ENCODE results near the gene HSPA12B.
A peak's percentile ranks its signal among the peaks of the same experiment; 100 is the strongest.

The HSPA12B gene

GRCh38 chr20:3741836-3742458 is 9.5 kb downstream of the HSPA12B start:
- Histone ChIP-seq H3K27ac (ENCODE audit: low read depth, low read length) (no peak overlapping the region), H3K36me3 (ENCODE audit: insufficient read depth, low read length) (no peaks in the 10 kb centered on the region)
- WGBS, result 65% methylated on average over 7 of the region's 7 CpGs

GRCh38 chr20:3743251-3743650 is 10.8 kb downstream of the HSPA12B start:
- WGBS, result 85% methylated on average over 2 of the region's 2 CpGs
- H3K27ac ChIP-seq (ENCODE audit: low read depth, low read length), result no peak overlapping the region
- H3K4me1 ChIP-seq (ENCODE audit: insufficient read depth, low read length), result peaks cover 10% of the 10 kb centered on the region
- H3K4me3 ChIP-seq (ENCODE audit: low read length), result no peak overlapping the region
- no peak overlapping the region for H3K9ac ChIP-seq (ENCODE audit: low read depth, low read length)
- peaks cover 9% of the 10 kb centered on the region; the same call in 1 of the 2 replicates for H3K27me3 ChIP-seq (ENCODE audit: insufficient read depth, low read length)
- no peaks in the 10 kb centered on the region for H3K9me3 ChIP-seq (ENCODE audit: insufficient read depth, low read depth, low read length)
- H3K36me3 ChIP-seq (ENCODE audit: insufficient read depth, low read length), result no peaks in the 10 kb centered on the region

More at GRCh38 chr20:3741836-3742458, 9.5 kb downstream of the HSPA12B start:
- no peaks in the 10 kb centered on the region for H3K9me3 ChIP-seq (ENCODE audit: insufficient read depth, low read depth, low read length)
- H3K9ac ChIP-seq (ENCODE audit: low read depth, low read length), result no peak overlapping the region
- peaks cover 4% of the 10 kb centered on the region; the same call in 1 of the 2 replicates for H3K27me3 ChIP-seq (ENCODE audit: insufficient read depth, low read length)
- H3K4me1 ChIP-seq (ENCODE audit: insufficient read depth, low read length), result peaks cover 10% of the 10 kb centered on the region
- no peak overlapping the region for H3K4me3 ChIP-seq (ENCODE audit: low read length)

GRCh38 chr20:3744037-3744436 is 11.6 kb downstream of the HSPA12B start:
- H3K27me3 ChIP-seq (ENCODE audit: insufficient read depth, low read length), result peaks cover 16% of the 10 kb centered on the region
- H3K9ac ChIP-seq (ENCODE audit: low read depth, low read length), result no peak overlapping the region
- H3K27ac ChIP-seq (ENCODE audit: low read depth, low read length), result no peak overlapping the region
- no peak overlapping the region for H3K4me3 ChIP-seq (ENCODE audit: low read length)
- no peaks in the 10 kb centered on the region for H3K36me3 ChIP-seq (ENCODE audit: insufficient read depth, low read length)
- H3K4me1 ChIP-seq (ENCODE audit: insufficient read depth, low read length), result peaks cover 10% of the 10 kb centered on the region
- H3K9me3 ChIP-seq (ENCODE audit: insufficient read depth, low read depth, low read length), result no peaks in the 10 kb centered on the region
- WGBS, result 88% methylated on average over 1 of the region's 1 CpG

GRCh38 chr20:3744806-3745685 is 12.6 kb downstream of the HSPA12B start:
- H3K27ac ChIP-seq (ENCODE audit: low read depth, low read length), result no peak overlapping the region
- H3K9ac ChIP-seq (ENCODE audit: low read depth, low read length), result peak overlapping the region; percentile 48; the same call in 1 of the 2 replicates
- H3K4me3 ChIP-seq (ENCODE audit: low read length), result peak overlapping the region; percentile 70
- WGBS, result 29% methylated on average over 45 of the region's 45 CpGs
- H3K4me1 ChIP-seq (ENCODE audit: insufficient read depth, low read length), result peaks cover 1% of the 10 kb centered on the region; the same call in 1 of the 2 replicates
- H3K9me3 ChIP-seq (ENCODE audit: insufficient read depth, low read depth, low read length), result no peaks in the 10 kb centered on the region
- H3K36me3 ChIP-seq (ENCODE audit: insufficient read depth, low read length), result no peaks in the 10 kb centered on the region
- H3K27me3 ChIP-seq (ENCODE audit: insufficient read depth, low read length), result peaks cover 27% of the 10 kb centered on the region

GRCh38 chr20:3745686-3746173 is 13.2 kb downstream of the HSPA12B start:
- no peaks in the 10 kb centered on the region for H3K36me3 ChIP-seq (ENCODE audit: insufficient read depth, low read length)
- H3K27me3 ChIP-seq (ENCODE audit: insufficient read depth, low read length), result peaks cover 33% of the 10 kb centered on the region
- WGBS, result 87% methylated on average over 11 of the region's 11 CpGs
- no peaks in the 10 kb centered on the region; the same call in 1 of the 2 replicates for H3K4me1 ChIP-seq (ENCODE audit: insufficient read depth, low read length)
- no peak overlapping the region for H3K9ac ChIP-seq (ENCODE audit: low read depth, low read length)
- no peak overlapping the region for H3K27ac ChIP-seq (ENCODE audit: low read depth, low read length)
- peak overlapping the region; percentile 54 for H3K4me3 ChIP-seq (ENCODE audit: low read length)
- no peaks in the 10 kb centered on the region for H3K9me3 ChIP-seq (ENCODE audit: insufficient read depth, low read depth, low read length)

- Histone ChIP-seq H3K4me3 (ENCODE audit: low read length) (no peak overlapping the region), H3K36me3 (ENCODE audit: insufficient read depth, low read length) (no peaks in the 10 kb centered on the region), H3K9me3 (ENCODE audit: insufficient read depth, low read depth, low read length) (no peaks in the 10 kb centered on the region), H3K27me3 (ENCODE audit: insufficient read depth, low read length) (peaks cover 51% of the 10 kb centered on the region), H3K9ac (ENCODE audit: low read depth, low read length) (no peak overlapping the region), H3K4me1 (ENCODE audit: insufficient read depth, low read length) (peaks cover 3% of the 10 kb centered on the region; the same call in 1 of the 2 replicates), H3K27ac (ENCODE audit: low read depth, low read length) (no peak overlapping the region)
- 82% methylated on average over 1 of the region's 2 CpGs for WGBS
Measured at GRCh38 chr20:3747471-3747870, 15.0 kb downstream of the HSPA12B start.

GRCh38 chr20:3748073-3748472 is 15.6 kb downstream of the HSPA12B start:
- no peaks in the 10 kb centered on the region for H3K36me3 ChIP-seq (ENCODE audit: insufficient read depth, low read length)
- H3K9me3 ChIP-seq (ENCODE audit: insufficient read depth, low read depth, low read length), result no peaks in the 10 kb centered on the region
- no peak overlapping the region for H3K27ac ChIP-seq (ENCODE audit: low read depth, low read length)
- no peak overlapping the region for H3K4me3 ChIP-seq (ENCODE audit: low read length)
- H3K27me3 ChIP-seq (ENCODE audit: insufficient read depth, low read length), result peaks cover 56% of the 10 kb centered on the region
- H3K4me1 ChIP-seq (ENCODE audit: insufficient read depth, low read length), result peaks cover 7% of the 10 kb centered on the region; the same call in 1 of the 2 replicates
- no peak overlapping the region for H3K9ac ChIP-seq (ENCODE audit: low read depth, low read length)
- 90% methylated on average over 16 of the region's 16 CpGs for WGBS

- no peak overlapping the region for H3K27ac ChIP-seq (ENCODE audit: low read depth, low read length)
- peaks cover 7% of the 10 kb centered on the region; the same call in 1 of the 2 replicates for H3K4me1 ChIP-seq (ENCODE audit: insufficient read depth, low read length)
- H3K4me3 ChIP-seq (ENCODE audit: low read length), result peak overlapping the region; percentile 48
- H3K9me3 ChIP-seq (ENCODE audit: insufficient read depth, low read depth, low read length), result no peaks in the 10 kb centered on the region
- 84% methylated on average over 23 of the region's 24 CpGs for whole genome bisulfite sequencing
- H3K36me3 ChIP-seq (ENCODE audit: insufficient read depth, low read length), result no peaks in the 10 kb centered on the region
- H3K9ac ChIP-seq (ENCODE audit: low read depth, low read length), result no peak overlapping the region; the same call in 1 of the 2 replicates
- H3K27me3 ChIP-seq (ENCODE audit: insufficient read depth, low read length), result peaks cover 56% of the 10 kb centered on the region
Measured at GRCh38 chr20:3749087-3749688, 16.7 kb downstream of the HSPA12B start.

GRCh38 chr20:3749689-3750531 is 17.4 kb downstream of the HSPA12B start:
- Histone ChIP-seq H3K9me3 (ENCODE audit: insufficient read depth, low read depth, low read length) (no peaks in the 10 kb centered on the region), H3K27ac (ENCODE audit: low read depth, low read length) (no peak overlapping the region), H3K27me3 (ENCODE audit: insufficient read depth, low read length) (peaks cover 51% of the 10 kb centered on the region), H3K4me3 (ENCODE audit: low read length) (peak overlapping the region; percentile 48), H3K4me1 (ENCODE audit: insufficient read depth, low read length) (0 out of 2 replicates have a peak, but pooled peaks cover 7% of the 10 kb centered on the region), H3K36me3 (ENCODE audit: insufficient read depth, low read length) (peaks cover 4% of the 10 kb centered on the region; the same call in 1 of the 2 replicates), H3K9ac (ENCODE audit: low read depth, low read length) (no peak overlapping the region; the same call in 1 of the 2 replicates)
- 13% methylated on average over 72 of the region's 72 CpGs for WGBS

GRCh38 chr20:3751305-3751674 is 18.8 kb downstream of the HSPA12B start:
- Histone ChIP-seq H3K36me3 (ENCODE audit: insufficient read depth, low read length) (peaks cover 14% of the 10 kb centered on the region), H3K4me3 (ENCODE audit: low read length) (peak overlapping the region; percentile 60), H3K27ac (ENCODE audit: low read depth, low read length) (no peak overlapping the region), H3K9me3 (ENCODE audit: insufficient read depth, low read depth, low read length) (no peaks in the 10 kb centered on the region), H3K4me1 (ENCODE audit: insufficient read depth, low read length) (0 out of 2 replicates have a peak, but pooled peaks cover 7% of the 10 kb centered on the region), H3K27me3 (ENCODE audit: insufficient read depth, low read length) (peaks cover 51% of the 10 kb centered on the region), H3K9ac (ENCODE audit: low read depth, low read length) (peak overlapping the region; percentile 32; the same call in 1 of the 2 replicates)
- WGBS, result 19% methylated on average over 31 of the region's 31 CpGs

Measured in HUES64 (cell line).